ENCODE measurements around the gene APBB3. TPM values are rescaled to one million over a fixed set of nuclear protein-coding genes. Genes with fewer than 3 reads are reported as not detected.

Gene APBB3
- polyA plus RNA-seq, 3 donors, result 4.9 to 211 (median 7.4) TPM

- no peak for TF ChIP-seq CTCF (IDR thresholded peaks at IDR 0.05)
- Mint-ChIP-seq H3K4me3 (no peak overlapping the region), H3K27me3 (ENCODE audit: low read depth in 3 of 3) (no peaks in the 10 kb centered on the region), H3K9me3 (peaks cover 0 to 2% (median 0%) of the 10 kb centered on the region in 7 donors), H3K36me3 (peaks cover 55 to 69% of the 10 kb centered on the region in 2 donors), H3K4me1 (peaks cover 34% of the 10 kb centered on the region), H3K27ac (peak overlapping the region in 3 of 7 donors; percentile 46 to 72 (median 47))
- Histone ChIP-seq H3K4me3 (replicated peaks in 1 of 3; ENCODE audit: low read depth in 2 of 3, low read length in 3 of 3) (no peak overlapping the region), H3K4me2 (replicated peaks; ENCODE audit: extremely low read depth, low read length, poor library complexity, severe bottlenecking) (no peak overlapping the region), H3K27ac (ENCODE audit: low read depth in 1 of 2, low read length in 2 of 2) (no peak overlapping the region), H3K36me3 (replicated peaks in 1 of 2; ENCODE audit: control insufficient read depth in 1 of 2, insufficient read depth in 2 of 2, low read length in 2 of 2) (peaks cover 33 to 58% of the 10 kb centered on the region in 2 donors), H3K79me2 (ENCODE audit: insufficient read depth, low read length) (peaks cover 20% of the 10 kb centered on the region), H3K4me1 (ENCODE audit: control insufficient read depth in 1 of 2, insufficient read depth in 2 of 2, low read length in 2 of 2) (peaks cover 34 to 42% of the 10 kb centered on the region in 2 donors), H2AFZ (ENCODE audit: insufficient read depth, low read depth, low read length, poor library complexity, severe bottlenecking) (no peak overlapping the region), H3K9me3 (replicated peaks in 1 of 2; ENCODE audit: control insufficient read depth in 1 of 2, insufficient read depth in 1 of 2, low read length in 2 of 2) (no peaks in the 10 kb centered on the region), H3K27me3 (ENCODE audit: control insufficient read depth in 2 of 2, insufficient read depth in 2 of 2, low read length in 2 of 2) (no peaks in the 10 kb centered on the region), H3K9ac (ENCODE audit: insufficient read depth, low read length, poor library complexity, severe bottlenecking) (no peak overlapping the region), H4K20me1 (ENCODE audit: insufficient read depth, low read length) (peaks cover 21% of the 10 kb centered on the region)
- DNase-seq, result no peak
- intact Hi-C loops (cut with micrococcal nuclease), result loop anchor here in 1 of 2 donors (5.0 to 10.0 kb wide), 2 partner anchors 92 to 140 kb away; partner anchors contain the start of genes ANKHD1 and TMCO6
- WGBS (ENCODE audit: insufficient coverage), result 94% methylated on average over 7 of the region's 7 CpGs
Measured at GRCh38 chr5:140544986-140545385, 19.4 kb downstream of the APBB3 start.

GRCh38 chr5:140542972-140543371 lies 21.4 kb downstream of the APBB3 start:
- H3K27me3 Mint-ChIP-seq (ENCODE audit: low read depth in 3 of 3), result no peaks in the 10 kb centered on the region
- intact Hi-C loops (cut with micrococcal nuclease), result loop anchor here in 1 of 2 donors (10.0 kb wide), 1 partner anchor 138 kb away; the partner anchor contains the start of gene ANKHD1
- Histone ChIP-seq H3K79me2 (ENCODE audit: insufficient read depth, low read length) (peaks cover 1% of the 10 kb centered on the region), H3K4me1 (ENCODE audit: control insufficient read depth in 1 of 2, insufficient read depth in 2 of 2, low read length in 2 of 2) (peaks cover 14 to 22% of the 10 kb centered on the region in 2 donors), H3K9me3 (replicated peaks in 1 of 2; ENCODE audit: control insufficient read depth in 1 of 2, insufficient read depth in 1 of 2, low read length in 2 of 2) (no peaks in the 10 kb centered on the region), H3K27ac (ENCODE audit: low read depth in 1 of 2, low read length in 2 of 2) (no peak overlapping the region), H3K27me3 (ENCODE audit: control insufficient read depth in 2 of 2, insufficient read depth in 2 of 2, low read length in 2 of 2) (no peaks in the 10 kb centered on the region), H3K36me3 (replicated peaks in 1 of 2; ENCODE audit: control insufficient read depth in 1 of 2, insufficient read depth in 2 of 2, low read length in 2 of 2) (peaks cover 49 to 71% of the 10 kb centered on the region in 2 donors), H3K4me3 (replicated peaks in 1 of 3; ENCODE audit: low read depth in 2 of 3, low read length in 3 of 3) (no peak overlapping the region), H2AFZ (ENCODE audit: insufficient read depth, low read depth, low read length, poor library complexity, severe bottlenecking) (no peak overlapping the region), H3K4me2 (replicated peaks; ENCODE audit: extremely low read depth, low read length, poor library complexity, severe bottlenecking) (no peak overlapping the region), H4K20me1 (ENCODE audit: insufficient read depth, low read length) (peaks cover 5% of the 10 kb centered on the region), H3K9ac (ENCODE audit: insufficient read depth, low read length, poor library complexity, severe bottlenecking) (no peak overlapping the region)
- WGBS (ENCODE audit: insufficient coverage), result 95% methylated on average over 3 of the region's 5 CpGs
- no peak for TF ChIP-seq CTCF (IDR thresholded peaks at IDR 0.05)
- H3K36me3 Mint-ChIP-seq, result peaks cover 61 to 77% of the 10 kb centered on the region in 2 donors
- no peak overlapping the region for H3K4me3 Mint-ChIP-seq
- peaks cover 14% of the 10 kb centered on the region for H3K4me1 Mint-ChIP-seq
- peaks cover 0 to 2% (median 0%) of the 10 kb centered on the region in 7 donors for H3K9me3 Mint-ChIP-seq
- no peak for DNase-seq
- no peak overlapping the region for H3K27ac Mint-ChIP-seq
